GM21423 (cell line): Measurements from ENCODE around the gene BICRAL.
A peak's percentile ranks its signal among the peaks of the same experiment; 100 is the strongest.
"Not testable (repeated sequence)": the region's sequence is repeated elsewhere in the genome, so short reads cannot be mapped to it uniquely, and the experiment has no call there.

Source experiments
- ATAC-seq: cut with Tn5 transposase; IDR thresholded peaks from one replicate; pipeline ENCODE4 v1.9.1; 2021; ENCODE audit warnings: mild to moderate bottlenecking, moderate library complexity; ENCODE audit not compliant: unreplicated experiment

Gene BICRAL

GRCh38 chr6:42890311-42891198 lies 108.7 kb downstream of the BICRAL start:
- ATAC-seq: peak; percentile 91

GRCh38 chr6:42891199-42891722 lies 109.4 kb downstream of the BICRAL start:
- no peak for ATAC-seq

GRCh38 chr6:42894041-42894828 lies 112.4 kb downstream of the BICRAL start:
- ATAC-seq: not testable (repeated sequence)

GRCh38 chr6:42896178-42896719 lies 114.4 kb downstream of the BICRAL start:
- no peak for ATAC-seq

- ATAC-seq: no peak
These were observed 117.1 kb downstream of the BICRAL start for GRCh38 chr6:42898891-42899361.

GRCh38 chr6:42899871-42900270 lies 118.0 kb downstream of the BICRAL start:
- ATAC-seq: no peak

- ATAC-seq: peak; percentile 84
These were observed 119.7 kb downstream of the BICRAL start for GRCh38 chr6:42901538-42901957.

- not testable (repeated sequence) for ATAC-seq
These were observed 120.8 kb downstream of the BICRAL start for GRCh38 chr6:42902429-42903263.

- no peak for ATAC-seq
These were observed 122.6 kb downstream of the BICRAL start for GRCh38 chr6:42904467-42904866.

GRCh38 chr6:42907336-42907735 lies 125.5 kb downstream of the BICRAL start:
- no peak for ATAC-seq

GRCh38 chr6:42909835-42910234 lies 128.0 kb downstream of the BICRAL start:
- ATAC-seq: no peak

- ATAC-seq: no peak
These were observed 129.5 kb downstream of the BICRAL start for GRCh38 chr6:42911171-42912021.

GRCh38 chr6:42914546-42914945 lies 132.7 kb downstream of the BICRAL start:
- no peak for ATAC-seq

GRCh38 chr6:42915732-42916131 lies 133.9 kb downstream of the BICRAL start, which contains the start of gene PTCRA:
Gene PTCRA (plus strand): TSS chr6:42916053. CDS start chr6:42916070, 17 bp downstream.
- peak; percentile 73 for ATAC-seq

GRCh38 chr6:42916288-42916687 lies 134.4 kb downstream of the BICRAL start:
- no peak for ATAC-seq
